Body of pancreas (tissue), 4 donors: Measurements from ENCODE around the gene EPS15.

Source experiments
- POLR2A ChIP-seq, 3 donors: fragments of 450-650 bp; IDR thresholded peaks; one replicate each; pipeline ENCODE4 v1.6.1; 2016; ENCODE audit warnings: antibody characterized with exemption in 3 of 3, mild to moderate bottlenecking in 2 of 3
- TF ChIP-seq, protein P1 (sequence below), 7 experiments: fragments of 450-650 bp in 4 of 7; fragments of 200-600 bp in 3 of 7; sonication (generic) in 3 of 7; IDR thresholded peaks; one replicate each; pipeline ENCODE4 v1.5.1; 2016 to 2019; ENCODE audit warnings: antibody characterized with exemption in 7 of 7

DNA sequence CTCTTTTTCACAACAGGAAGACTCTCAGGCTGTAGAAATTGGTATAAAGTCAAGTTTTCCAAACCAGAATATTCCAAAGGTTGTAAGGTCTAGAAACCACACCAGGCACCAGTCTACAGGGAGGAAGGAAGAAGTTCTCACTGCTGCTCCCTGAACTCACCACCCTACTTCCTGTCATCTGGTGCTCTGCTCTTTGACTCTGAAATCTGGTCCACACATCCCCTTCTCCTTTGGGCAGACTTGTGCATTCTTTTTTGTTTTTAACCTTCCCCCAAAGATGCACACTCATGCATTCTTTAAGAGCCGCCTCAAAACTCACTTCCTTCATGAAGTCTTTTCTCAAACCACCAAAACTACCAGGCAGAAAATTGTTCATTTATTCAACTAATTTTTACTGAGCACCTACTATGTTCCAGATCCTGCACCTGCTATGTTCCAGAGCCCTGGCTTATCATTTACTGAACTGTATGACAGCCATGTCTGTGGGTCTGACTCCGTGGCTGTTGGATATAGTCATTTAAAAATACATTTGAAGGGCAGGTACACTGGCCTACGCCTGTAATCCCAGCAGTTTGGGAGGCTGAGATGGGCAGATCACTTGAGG lies 30.1 kb upstream of the EPS15 start:
- TF ChIP-seq, protein P1, sequence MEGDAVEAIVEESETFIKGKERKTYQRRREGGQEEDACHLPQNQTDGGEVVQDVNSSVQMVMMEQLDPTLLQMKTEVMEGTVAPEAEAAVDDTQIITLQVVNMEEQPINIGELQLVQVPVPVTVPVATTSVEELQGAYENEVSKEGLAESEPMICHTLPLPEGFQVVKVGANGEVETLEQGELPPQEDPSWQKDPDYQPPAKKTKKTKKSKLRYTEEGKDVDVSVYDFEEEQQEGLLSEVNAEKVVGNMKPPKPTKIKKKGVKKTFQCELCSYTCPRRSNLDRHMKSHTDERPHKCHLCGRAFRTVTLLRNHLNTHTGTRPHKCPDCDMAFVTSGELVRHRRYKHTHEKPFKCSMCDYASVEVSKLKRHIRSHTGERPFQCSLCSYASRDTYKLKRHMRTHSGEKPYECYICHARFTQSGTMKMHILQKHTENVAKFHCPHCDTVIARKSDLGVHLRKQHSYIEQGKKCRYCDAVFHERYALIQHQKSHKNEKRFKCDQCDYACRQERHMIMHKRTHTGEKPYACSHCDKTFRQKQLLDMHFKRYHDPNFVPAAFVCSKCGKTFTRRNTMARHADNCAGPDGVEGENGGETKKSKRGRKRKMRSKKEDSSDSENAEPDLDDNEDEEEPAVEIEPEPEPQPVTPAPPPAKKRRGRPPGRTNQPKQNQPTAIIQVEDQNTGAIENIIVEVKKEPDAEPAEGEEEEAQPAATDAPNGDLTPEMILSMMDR (IDR thresholded peaks at IDR 0.05) = no peak
- no peak for TF ChIP-seq POLR2A (IDR thresholded peaks at IDR 0.05)
